ENCODE data around the gene CORO2A. TPM values are rescaled to one million over a fixed set of nuclear protein-coding genes. Genes with fewer than 3 reads are reported as not detected.

Gene CORO2A
- total RNA-seq, 1 donor from 2014 or later = 6.0 TPM

- no peaks in the 10 kb centered on the region for H3K36me3 Mint-ChIP-seq (ENCODE audit: insufficient read depth)
- no peak overlapping the region for H3K27ac Mint-ChIP-seq
- no peaks in the 10 kb centered on the region for H3K9me3 Mint-ChIP-seq (ENCODE audit: low read depth)
- TF ChIP-seq CTCF (IDR thresholded peaks at IDR 0.05; ENCODE audit: unreplicated experiment) = no peak
- H3K4me3 Mint-ChIP-seq (ENCODE audit: low read depth) = no peak overlapping the region
- H3K27me3 Mint-ChIP-seq = no peaks in the 10 kb centered on the region
- no peak for DNase-seq (ENCODE audit: low spot score, unreplicated experiment)
- H3K4me1 Mint-ChIP-seq (ENCODE audit: low read depth) = peaks cover 3% of the 10 kb centered on the region
Measured at GRCh38 chr9:98157372-98157771, 35.1 kb downstream of the CORO2A start.

- no peak for TF ChIP-seq CTCF (IDR thresholded peaks at IDR 0.05; ENCODE audit: unreplicated experiment)
- Mint-ChIP-seq H3K27me3 (no peaks in the 10 kb centered on the region), H3K27ac (no peak overlapping the region)
Measured at GRCh38 chr9:98154678-98155077, 37.8 kb downstream of the CORO2A start.

GRCh38 chr9:98152526-98152925 is 39.9 kb downstream of the CORO2A start:
- peaks cover 3% of the 10 kb centered on the region for H3K4me1 Mint-ChIP-seq (ENCODE audit: low read depth)
- no peak overlapping the region for H3K4me3 Mint-ChIP-seq (ENCODE audit: low read depth)
- no peak for DNase-seq (ENCODE audit: low spot score, unreplicated experiment)
- H3K27ac Mint-ChIP-seq = no peak overlapping the region
- H3K36me3 Mint-ChIP-seq (ENCODE audit: insufficient read depth) = no peaks in the 10 kb centered on the region
- no peak for TF ChIP-seq CTCF (IDR thresholded peaks at IDR 0.05; ENCODE audit: unreplicated experiment)
- no peaks in the 10 kb centered on the region for H3K9me3 Mint-ChIP-seq (ENCODE audit: low read depth)
- H3K27me3 Mint-ChIP-seq = no peaks in the 10 kb centered on the region

More at GRCh38 chr9:98154678-98155077, 37.8 kb downstream of the CORO2A start:
- H3K36me3 Mint-ChIP-seq (ENCODE audit: insufficient read depth) = no peaks in the 10 kb centered on the region
- no peaks in the 10 kb centered on the region for H3K9me3 Mint-ChIP-seq (ENCODE audit: low read depth)
- DNase-seq (ENCODE audit: low spot score, unreplicated experiment) = no peak
- H3K4me3 Mint-ChIP-seq (ENCODE audit: low read depth) = no peak overlapping the region
- peaks cover 3% of the 10 kb centered on the region for H3K4me1 Mint-ChIP-seq (ENCODE audit: low read depth)

- no peak for DNase-seq (ENCODE audit: low spot score, unreplicated experiment)
- Mint-ChIP-seq H3K4me3 (ENCODE audit: low read depth) (no peak overlapping the region), H3K4me1 (ENCODE audit: low read depth) (peaks cover 8% of the 10 kb centered on the region), H3K36me3 (ENCODE audit: insufficient read depth) (no peaks in the 10 kb centered on the region), H3K9me3 (ENCODE audit: low read depth) (no peaks in the 10 kb centered on the region), H3K27me3 (no peaks in the 10 kb centered on the region), H3K27ac (no peak overlapping the region)
- no peak for TF ChIP-seq CTCF (IDR thresholded peaks at IDR 0.05; ENCODE audit: unreplicated experiment)
Measured at GRCh38 chr9:98150721-98151120, 41.7 kb downstream of the CORO2A start.

GRCh38 chr9:98150164-98150563 is 42.3 kb downstream of the CORO2A start:
- Mint-ChIP-seq H3K27me3 (no peaks in the 10 kb centered on the region), H3K4me3 (ENCODE audit: low read depth) (no peak overlapping the region), H3K27ac (no peak overlapping the region), H3K9me3 (ENCODE audit: low read depth) (no peaks in the 10 kb centered on the region), H3K36me3 (ENCODE audit: insufficient read depth) (no peaks in the 10 kb centered on the region), H3K4me1 (ENCODE audit: low read depth) (peaks cover 9% of the 10 kb centered on the region)
- TF ChIP-seq CTCF (IDR thresholded peaks at IDR 0.05; ENCODE audit: unreplicated experiment) = no peak
- DNase-seq (ENCODE audit: low spot score, unreplicated experiment) = no peak
